Neural progenitor cell (in vitro differentiated cells): ENCODE measurements around the gene ZNF516. TPM values are rescaled to one million over a fixed set of nuclear protein-coding genes. Genes with fewer than 3 reads are reported as not detected.

ENCODE experiments used
- DNase-seq: peaks from one replicate; pipeline ENCODE4 v3.0.0-alpha.2; 2016; ENCODE audit warnings: low spot score
- H2AFZ ChIP-seq: fragments of 200-600 bp; sonication (generic); replicated peaks from 2 replicates; pipeline ENCODE4 v1.6.1; 2016; ENCODE audit warnings: antibody characterized with exemption
- H3F3A ChIP-seq: fragments of 200-600 bp; sonication (generic); 2 replicates; pipeline ENCODE4 v1.6.1; 2016; ENCODE audit warnings: antibody characterized with exemption, low read depth
- H3K27ac ChIP-seq: fragments of 200-600 bp; sonication (generic); 2 replicates; pipeline ENCODE4 v1.5.1; 2016; ENCODE audit warnings: mild to moderate bottlenecking
- H3K27me3 ChIP-seq: fragments of 200-600 bp; sonication (generic); 2 replicates; pipeline ENCODE4 v1.6.1; 2016; ENCODE audit warnings: mild to moderate bottlenecking, moderate library complexity
- H3K36me3 ChIP-seq: fragments of 200-600 bp; sonication (generic); 2 replicates; pipeline ENCODE4 v1.5.1; 2016
- H3K4me1 ChIP-seq: fragments of 200-600 bp; sonication (generic); 2 replicates; pipeline ENCODE4 v1.6.1; 2016; ENCODE audit warnings: mixed run types
- H3K4me2 ChIP-seq: fragments of 200-600 bp; sonication (generic); 2 replicates; pipeline ENCODE4 v1.6.1; 2016
- H3K4me3 ChIP-seq: fragments of 200-600 bp; sonication (generic); 2 replicates; pipeline ENCODE4 v1.5.1; 2016
- H3K79me2 ChIP-seq: fragments of 200-600 bp; sonication (generic); 2 replicates; pipeline ENCODE4 v1.6.1; 2016; ENCODE audit warnings: low read depth
- H3K9ac ChIP-seq: fragments of 200-600 bp; sonication (generic); 2 replicates; pipeline ENCODE4 v1.6.1; 2016
- H3K9me3 ChIP-seq: fragments of 200-600 bp; sonication (generic); 2 replicates; pipeline ENCODE4 v1.5.1; 2016; ENCODE audit warnings: low read depth
- H4K20me1 ChIP-seq: fragments of 200-600 bp; sonication (generic); 2 replicates; pipeline ENCODE4 v1.6.1; 2016; ENCODE audit warnings: low read depth
- H3K27ac Mint-ChIP-seq: 3 replicates; pipeline ENCODE4 v1.8.0; 2021; ENCODE audit warnings: mixed read lengths
- H3K27me3 Mint-ChIP-seq: 2 replicates; pipeline ENCODE4 v1.8.0; 2022; ENCODE audit warnings: low read depth, mild to moderate bottlenecking, inconsistent platforms, moderate library complexity, mixed read lengths; ENCODE audit not compliant: insufficient read depth
- H3K36me3 Mint-ChIP-seq: 3 replicates; pipeline ENCODE4 v1.8.0; 2021; ENCODE audit warnings: mixed read lengths
- H3K4me1 Mint-ChIP-seq: 3 replicates; pipeline ENCODE4 v1.8.0; 2021; ENCODE audit warnings: mixed read lengths
- H3K4me3 Mint-ChIP-seq: 3 replicates; pipeline ENCODE4 v1.8.0; 2021; ENCODE audit warnings: mild to moderate bottlenecking, moderate library complexity, mixed read lengths
- H3K9me3 Mint-ChIP-seq: 3 replicates; pipeline ENCODE4 v1.8.0; 2020; ENCODE audit warnings: mixed read lengths
- CTCF ChIP-seq: fragments of 200-600 bp; sonication (generic); IDR thresholded peaks from 2 replicates; pipeline ENCODE4 v1.5.1; 2017; ENCODE audit warnings: antibody characterized with exemption, mild to moderate bottlenecking
- EZH2 ChIP-seq: fragments of 200-600 bp; sonication (generic); IDR thresholded peaks from 2 replicates; pipeline ENCODE4 v1.6.1; 2017; ENCODE audit warnings: antibody characterized with exemption, mild to moderate bottlenecking, moderate library complexity
- EZH2phosphoT487 ChIP-seq: fragments of 200-600 bp; sonication (generic); IDR thresholded peaks from 2 replicates; pipeline ENCODE4 v1.6.1; 2017; ENCODE audit warnings: antibody characterized with exemption
- total RNA-seq: library from RNA; depleted of rRNA; stranded (reverse); fragments of >200 nt; gene quantifications from 2 replicates; pipeline ENCODE4 v1.2.3, GENCODE V29; 2015; ENCODE audit warnings: low replicate concordance

ZNF516 gene
- total RNA-seq, 1 donor from 2014 or later: 45.5 TPM

- H3K4me2 ChIP-seq: no peak overlapping the region
- peaks cover 71% of the 10 kb centered on the region for H3K4me1 Mint-ChIP-seq
Measured at GRCh38 chr18:76486038-76486437, 9.0 kb downstream of the ZNF516 start.

GRCh38 chr18:76484749-76485387 is 10.2 kb downstream of the ZNF516 start:
- no peak for DNase-seq
- Mint-ChIP-seq H3K4me1 (peaks cover 65% of the 10 kb centered on the region), H3K27me3 (no peaks in the 10 kb centered on the region), H3K36me3 (peaks cover 30% of the 10 kb centered on the region), H3K9me3 (no peaks in the 10 kb centered on the region), H3K27ac (no peak overlapping the region), H3K4me3 (no peak overlapping the region)
- Histone ChIP-seq H3K27ac (no peak overlapping the region), H3K4me2 (no peak overlapping the region), H2AFZ (no peak overlapping the region), H3K27me3 (no peaks in the 10 kb centered on the region), H3K9me3 (no peaks in the 10 kb centered on the region), H3K9ac (no peak overlapping the region), H3K4me3 (no peak overlapping the region), H3K79me2 (peaks cover 99% of the 10 kb centered on the region), H3F3A (no peaks in the 10 kb centered on the region), H3K36me3 (no peaks in the 10 kb centered on the region), H3K4me1 (peaks cover 60% of the 10 kb centered on the region), H4K20me1 (peaks cover 100% of the 10 kb centered on the region)
- no peak for TF ChIP-seq CTCF
- TF ChIP-seq EZH2: no peak
- no peak for TF ChIP-seq EZH2phosphoT487

More at GRCh38 chr18:76486038-76486437, 9.0 kb downstream of the ZNF516 start:
- no peak overlapping the region for H3K27ac ChIP-seq
- no peak for DNase-seq
- peaks cover 100% of the 10 kb centered on the region for H3K79me2 ChIP-seq
- peaks cover 99% of the 10 kb centered on the region for H4K20me1 ChIP-seq
- Mint-ChIP-seq H3K27me3 (peaks cover 3% of the 10 kb centered on the region), H3K4me3 (no peak overlapping the region), H3K9me3 (no peaks in the 10 kb centered on the region), H3K36me3 (peaks cover 30% of the 10 kb centered on the region), H3K27ac (no peak overlapping the region)
- no peaks in the 10 kb centered on the region for H3K36me3 ChIP-seq
- no peak overlapping the region for H3K9ac ChIP-seq
- TF ChIP-seq EZH2phosphoT487 (no peak), CTCF (no peak), EZH2 (no peak)
- H3K4me1 ChIP-seq: peaks cover 65% of the 10 kb centered on the region
- H2AFZ ChIP-seq: no peak overlapping the region
- peaks cover 6% of the 10 kb centered on the region for H3F3A ChIP-seq
- H3K27me3 ChIP-seq: no peaks in the 10 kb centered on the region
- no peaks in the 10 kb centered on the region for H3K9me3 ChIP-seq
- H3K4me3 ChIP-seq: no peak overlapping the region

- H3K4me3 ChIP-seq: no peak overlapping the region
- H3K9me3 ChIP-seq: no peaks in the 10 kb centered on the region
- H3K4me2 ChIP-seq: no peak overlapping the region
- H3K4me3 Mint-ChIP-seq: no peak overlapping the region
- H3K9ac ChIP-seq: no peak overlapping the region
- TF ChIP-seq CTCF (no peak), EZH2 (no peak), EZH2phosphoT487 (no peak)
- no peak for DNase-seq
- H3K4me1 ChIP-seq: peaks cover 60% of the 10 kb centered on the region
- peaks cover 34% of the 10 kb centered on the region for H3K36me3 Mint-ChIP-seq
- no peaks in the 10 kb centered on the region for H3K9me3 Mint-ChIP-seq
- no peak overlapping the region for H2AFZ ChIP-seq
- H3F3A ChIP-seq: no peaks in the 10 kb centered on the region
- H3K27ac Mint-ChIP-seq: peak overlapping the region; percentile 73
- H3K27me3 Mint-ChIP-seq: no peaks in the 10 kb centered on the region
- peaks cover 62% of the 10 kb centered on the region for H3K4me1 Mint-ChIP-seq
- H4K20me1 ChIP-seq: peaks cover 100% of the 10 kb centered on the region
- peaks cover 99% of the 10 kb centered on the region for H3K79me2 ChIP-seq
- no peaks in the 10 kb centered on the region for H3K27me3 ChIP-seq
- H3K36me3 ChIP-seq: no peaks in the 10 kb centered on the region
- no peak overlapping the region for H3K27ac ChIP-seq
Measured at GRCh38 chr18:76483780-76484179, 11.3 kb downstream of the ZNF516 start.
